Activated naive CD4-positive, alpha-beta T cell treated with anti-CD3 and anti-CD28 coated beads, Interleukin-2, amount 10 ng/mL, durations not matched to agents 7 days and 5 days (primary cell): ENCODE results near the gene CUL1.
A peak's percentile ranks its signal among the peaks of the same experiment; 100 is the strongest.
"Not testable (repeated sequence)": the region's sequence is repeated elsewhere in the genome, so short reads cannot be mapped to it uniquely, and the experiment has no call there.

Experiments
- CTCF ChIA-PET: fragments of 350-600 bp; sonication (Branson Sonifier 250); formaldehyde crosslinking; loops from one replicate; lab custom pipeline; 2021; ENCODE audit warnings: antibody characterized with exemption; lab: Charles Lee
- DNase-seq: peaks from one replicate; pipeline ENCODE4 v3.0.0-alpha.2; 2020
- H3K27ac Mint-ChIP-seq: one replicate; pipeline ENCODE4 v1.8.0; 2021; ENCODE audit warnings: mild to moderate bottlenecking, moderate library complexity, mixed read lengths
- H3K27me3 Mint-ChIP-seq: one replicate; pipeline ENCODE4 v1.8.0; 2021; ENCODE audit warnings: mild to moderate bottlenecking, mixed read lengths
- H3K36me3 Mint-ChIP-seq: one replicate; pipeline ENCODE4 v1.8.0; 2021; ENCODE audit warnings: mixed read lengths
- H3K4me1 Mint-ChIP-seq: one replicate; pipeline ENCODE4 v1.8.0; 2021; ENCODE audit warnings: mixed read lengths
- H3K4me3 Mint-ChIP-seq: one replicate; pipeline ENCODE4 v1.8.0; 2021; ENCODE audit warnings: mild to moderate bottlenecking, moderate library complexity, mixed read lengths
- H3K9me3 Mint-ChIP-seq: one replicate; pipeline ENCODE4 v1.8.0; 2021; ENCODE audit warnings: mixed read lengths

CUL1 gene

DNA sequence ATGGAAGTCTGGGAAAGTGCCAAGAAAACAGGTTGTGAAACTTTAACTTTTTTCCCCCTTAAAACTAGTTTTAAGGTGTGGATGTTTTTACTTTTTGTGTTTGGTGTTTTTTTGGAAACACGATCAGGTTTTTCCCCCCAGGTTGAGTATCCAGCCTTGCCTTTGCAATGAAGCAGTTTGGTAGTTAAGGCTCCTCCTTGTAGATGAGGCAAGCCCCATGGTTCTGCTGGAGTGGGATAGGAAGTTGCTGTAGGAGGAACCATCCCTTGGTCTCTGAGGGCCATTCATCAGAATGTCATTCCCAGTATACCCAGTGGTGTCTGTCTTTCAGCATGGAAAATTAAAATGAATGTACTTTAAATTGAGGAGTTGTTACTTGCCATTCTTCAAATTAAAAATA is 2.7 kb downstream of the CUL1 start:
- Mint-ChIP-seq H3K36me3 (peaks cover 4% of the 10 kb centered on the region), H3K27ac (no peak overlapping the region), H3K27me3 (peaks cover 8% of the 10 kb centered on the region), H3K4me1 (peaks cover 53% of the 10 kb centered on the region), H3K9me3 (no peaks in the 10 kb centered on the region), H3K4me3 (peak overlapping the region; percentile 87)
- CTCF ChIA-PET: no interaction called here
- no peak for DNase-seq

DNA sequence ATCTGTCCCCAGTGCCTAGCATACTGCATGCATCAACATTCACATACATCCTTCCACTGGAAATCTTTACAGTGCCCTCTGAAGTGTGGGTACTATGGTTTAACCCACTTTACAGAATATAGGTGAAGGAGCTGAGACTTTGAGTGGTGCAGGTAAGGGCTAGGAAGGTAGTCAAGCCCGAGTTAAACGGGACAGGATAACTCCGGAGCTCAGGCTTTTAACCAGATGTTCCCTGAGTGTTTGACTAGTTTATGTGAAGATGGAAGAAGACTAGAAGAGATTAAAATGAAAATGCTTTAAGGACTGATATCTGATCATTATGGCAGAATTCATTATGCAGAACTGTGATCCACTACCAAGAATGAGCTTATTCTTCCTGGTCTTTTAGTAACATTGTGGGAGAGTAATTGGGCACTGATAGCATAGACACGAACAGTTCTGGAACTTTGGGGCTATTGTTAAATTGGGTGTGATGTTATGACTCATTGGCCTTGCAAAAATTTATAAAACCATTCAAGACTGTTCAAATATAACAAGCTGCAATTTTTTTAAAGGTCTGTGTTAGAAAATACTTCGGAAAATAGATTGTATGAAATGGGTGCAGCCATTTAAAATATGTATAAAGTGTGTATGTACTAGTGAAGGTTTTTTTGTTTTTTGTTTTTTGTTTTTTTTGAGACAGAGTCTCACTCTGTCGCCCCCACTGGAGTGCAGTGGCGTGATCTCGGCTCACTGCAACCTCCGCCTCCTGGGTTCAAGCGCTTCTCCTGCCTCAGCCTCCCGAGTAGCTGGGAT is 4.4 kb downstream of the CUL1 start:
- DNase-seq: no peak
- Mint-ChIP-seq H3K36me3 (peaks cover 4% of the 10 kb centered on the region), H3K27ac (no peak overlapping the region), H3K4me3 (no peak overlapping the region), H3K4me1 (peaks cover 47% of the 10 kb centered on the region), H3K27me3 (peaks cover 2% of the 10 kb centered on the region), H3K9me3 (no peaks in the 10 kb centered on the region)
- CTCF ChIA-PET: interaction anchor here (0.7 to 2.3 kb wide), 6 partner anchors 11 to 395 kb away, joined by 3 to 5 read pairs (median 3); no protein-coding TSS in a partner anchor

DNA sequence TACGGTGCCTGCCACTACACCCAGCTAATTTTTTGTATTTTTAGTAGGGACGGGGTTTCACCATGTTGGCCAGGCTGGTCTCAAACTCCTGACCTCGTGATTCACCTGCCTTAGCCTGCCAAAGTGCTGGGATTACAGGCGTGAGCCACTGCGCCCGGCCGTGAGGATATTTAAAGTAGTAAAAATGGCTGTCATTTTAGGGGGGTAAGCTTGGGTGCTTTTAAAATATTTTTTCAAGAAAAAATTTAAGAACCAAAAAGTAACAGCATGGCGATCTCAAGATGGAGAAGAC is 4.9 kb downstream of the CUL1 start:
- not testable (repeated sequence) for H3K9me3 Mint-ChIP-seq, H3K4me3 Mint-ChIP-seq, H3K27me3 Mint-ChIP-seq, DNase-seq, H3K27ac Mint-ChIP-seq, H3K36me3 Mint-ChIP-seq
- CTCF ChIA-PET: interaction anchor here (1.1 to 2.3 kb wide), 4 partner anchors 18 to 128 kb away, joined by 3 to 5 read pairs (median 4); no protein-coding TSS in a partner anchor
- H3K4me1 Mint-ChIP-seq: peaks cover 53% of the 10 kb centered on the region

DNA sequence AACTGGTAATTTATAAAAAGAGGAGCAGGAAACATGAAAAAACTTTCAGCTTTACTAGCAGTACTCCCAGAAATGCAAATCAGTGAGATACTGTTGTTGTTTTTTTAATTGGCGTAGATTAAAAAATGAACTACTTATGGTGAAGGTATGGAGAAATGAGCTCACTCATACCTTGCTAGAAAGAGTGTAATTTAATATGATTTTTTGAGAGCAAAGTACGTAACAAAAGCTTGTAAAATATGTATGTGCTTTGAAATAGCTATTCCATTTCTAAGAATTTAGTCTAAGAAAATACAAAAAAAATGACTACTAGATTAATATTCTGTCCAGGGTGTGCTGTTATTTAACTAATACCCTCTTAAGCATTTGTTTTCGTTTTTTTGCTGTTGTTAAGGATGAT is 5.5 kb downstream of the CUL1 start:
- Mint-ChIP-seq H3K9me3 (no peaks in the 10 kb centered on the region), H3K4me3 (no peak overlapping the region), H3K27me3 (no peaks in the 10 kb centered on the region), H3K4me1 (peaks cover 54% of the 10 kb centered on the region), H3K36me3 (peaks cover 4% of the 10 kb centered on the region), H3K27ac (no peak overlapping the region)
- CTCF ChIA-PET: interaction anchor here (1.2 to 2.3 kb wide), 2 partner anchors 17 to 128 kb away, joined by 3 to 5 read pairs; no protein-coding TSS in a partner anchor
- DNase-seq: no peak

DNA sequence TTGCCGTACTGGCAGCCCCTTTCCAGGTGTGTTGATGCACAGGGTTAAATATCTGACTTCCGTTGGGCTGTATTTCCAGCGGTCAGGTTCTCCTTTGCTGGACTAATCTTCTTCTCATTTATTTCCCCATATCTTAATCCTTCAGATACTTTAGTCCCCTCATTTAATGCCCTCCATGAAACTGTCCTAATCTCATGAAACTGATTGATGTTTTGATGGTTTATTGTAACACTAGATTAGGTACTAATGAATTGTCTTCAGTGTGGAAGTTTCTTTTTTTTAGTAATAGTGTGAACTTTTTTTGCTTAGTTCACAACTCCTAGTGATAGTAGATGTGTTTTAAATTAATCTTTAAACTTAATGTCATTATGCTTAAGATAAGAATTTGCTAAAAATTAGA is 6.3 kb downstream of the CUL1 start:
- peaks cover 4% of the 10 kb centered on the region for H3K36me3 Mint-ChIP-seq
- peaks cover 54% of the 10 kb centered on the region for H3K4me1 Mint-ChIP-seq
- CTCF ChIA-PET: interaction anchor here (1.2 kb wide), 1 partner anchor 129 kb away, joined by 3 read pairs; no protein-coding TSS in a partner anchor
- H3K9me3 Mint-ChIP-seq: no peaks in the 10 kb centered on the region
- no peak for DNase-seq
- no peaks in the 10 kb centered on the region for H3K27me3 Mint-ChIP-seq
- no peak overlapping the region for H3K27ac Mint-ChIP-seq
- H3K4me3 Mint-ChIP-seq: no peak overlapping the region

DNA sequence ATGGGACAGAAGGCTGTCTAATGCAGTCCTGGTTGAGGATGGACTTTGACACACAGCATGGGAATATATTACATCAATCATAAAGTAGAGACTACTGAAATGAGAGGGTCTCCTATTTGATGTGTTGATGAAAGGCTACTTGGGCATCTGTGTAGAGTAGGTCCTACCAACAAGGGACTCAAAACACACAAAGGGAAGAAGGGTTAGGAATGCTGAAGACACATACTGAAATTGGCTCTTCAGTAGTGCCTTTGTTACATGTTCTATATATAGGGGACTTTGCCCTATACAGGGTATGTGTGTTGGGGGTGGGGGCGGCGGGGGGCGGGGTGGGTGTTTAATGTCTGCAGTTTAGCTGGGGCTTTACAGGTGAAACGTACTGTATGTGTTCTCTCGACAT is 7.7 kb downstream of the CUL1 start:
- DNase-seq: no peak
- peaks cover 47% of the 10 kb centered on the region for H3K4me1 Mint-ChIP-seq
- H3K27me3 Mint-ChIP-seq: no peaks in the 10 kb centered on the region
- H3K9me3 Mint-ChIP-seq: no peaks in the 10 kb centered on the region
- H3K4me3 Mint-ChIP-seq: no peak overlapping the region
- peaks cover 2% of the 10 kb centered on the region for H3K36me3 Mint-ChIP-seq
- CTCF ChIA-PET: no interaction called here
- no peak overlapping the region for H3K27ac Mint-ChIP-seq

DNA sequence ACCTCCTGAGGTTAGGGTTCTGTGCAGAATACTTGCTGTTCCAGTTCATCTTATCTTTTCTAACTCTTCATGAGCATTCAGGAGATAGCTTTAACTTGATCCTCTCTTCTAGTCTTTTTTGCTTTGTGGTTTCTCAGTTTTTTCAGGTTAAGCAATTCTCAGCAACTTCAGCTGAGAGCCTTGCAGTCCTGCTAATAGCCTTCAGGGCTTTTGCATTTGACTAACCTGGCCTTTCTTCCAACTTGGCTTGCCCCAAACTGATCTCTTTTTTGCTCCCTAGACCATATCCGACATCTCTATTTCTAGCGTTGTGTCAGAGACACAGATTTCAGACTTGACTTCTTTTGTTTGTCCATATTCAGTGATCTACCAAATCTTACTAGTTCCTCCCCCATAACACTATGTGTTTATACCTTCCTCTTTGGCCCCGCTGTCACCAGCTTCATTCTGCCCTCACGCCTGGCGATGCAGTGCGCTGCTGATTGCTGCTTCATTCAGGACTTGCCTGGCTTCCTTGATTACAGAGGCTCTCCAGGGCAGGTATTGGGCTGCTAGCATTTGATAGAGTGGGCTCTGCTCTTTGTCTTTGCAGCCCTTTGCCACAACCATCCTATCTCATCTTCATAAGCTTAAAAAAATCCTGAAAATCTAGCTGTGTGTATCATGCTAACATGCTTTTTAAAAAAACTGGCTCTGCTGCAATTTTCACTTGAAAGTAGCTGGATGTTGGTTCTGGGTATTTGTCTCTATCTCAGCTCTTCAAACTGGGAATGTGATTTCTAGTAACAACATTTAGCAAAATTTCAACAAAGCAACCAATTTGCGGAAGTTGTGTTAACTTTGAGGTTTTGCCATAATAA is 9.6 kb downstream of the CUL1 start:
- DNase-seq: no peak
- H3K4me3 Mint-ChIP-seq: no peak overlapping the region
- H3K27ac Mint-ChIP-seq: no peak overlapping the region
- no peaks in the 10 kb centered on the region for H3K36me3 Mint-ChIP-seq
- CTCF ChIA-PET: no interaction called here
- H3K4me1 Mint-ChIP-seq: peaks cover 33% of the 10 kb centered on the region
- no peaks in the 10 kb centered on the region for H3K9me3 Mint-ChIP-seq
- no peaks in the 10 kb centered on the region for H3K27me3 Mint-ChIP-seq

DNA sequence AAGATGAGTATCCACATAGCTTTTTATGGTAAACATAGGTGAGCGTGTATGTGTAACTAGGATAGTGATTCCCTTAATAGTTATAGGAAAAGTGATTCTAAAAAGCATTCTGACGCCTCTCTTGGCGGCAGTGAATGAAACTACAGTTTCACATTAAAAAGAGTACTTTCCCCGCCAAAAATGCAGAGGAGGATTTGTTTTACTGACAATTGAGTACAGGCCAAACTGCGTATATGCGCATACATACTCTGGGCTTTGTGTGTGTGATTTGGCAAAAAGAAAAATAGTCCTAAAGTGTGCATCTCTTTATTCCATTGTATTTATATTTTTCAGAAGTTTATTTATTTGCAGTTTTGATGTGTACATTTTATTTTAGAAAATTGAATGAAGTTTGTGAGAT is 10.3 kb downstream of the CUL1 start:
- H3K27ac Mint-ChIP-seq: no peak overlapping the region
- CTCF ChIA-PET: no interaction called here
- no peaks in the 10 kb centered on the region for H3K27me3 Mint-ChIP-seq
- DNase-seq: no peak
- no peaks in the 10 kb centered on the region for H3K36me3 Mint-ChIP-seq
- no peak overlapping the region for H3K4me3 Mint-ChIP-seq
- H3K4me1 Mint-ChIP-seq: peaks cover 32% of the 10 kb centered on the region
- H3K9me3 Mint-ChIP-seq: no peaks in the 10 kb centered on the region

DNA sequence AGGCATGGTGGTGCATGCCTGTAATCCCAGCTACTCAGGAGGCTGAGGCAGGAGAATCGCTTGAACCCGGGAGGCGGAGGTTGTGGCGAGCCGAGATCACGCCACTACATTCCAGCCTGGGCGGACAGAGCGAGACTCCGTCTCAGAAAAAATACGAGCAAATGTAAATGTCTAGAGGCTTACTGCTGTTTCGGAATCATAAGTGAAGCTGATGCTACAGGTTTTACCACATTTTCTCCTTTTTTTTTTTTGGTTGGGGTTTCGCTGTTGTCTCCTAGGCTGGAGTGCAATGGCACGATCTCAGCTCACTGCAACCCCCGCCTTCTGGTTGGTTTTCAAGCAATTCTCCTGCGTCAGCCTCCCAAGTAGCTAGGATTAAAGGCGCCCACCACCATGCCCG is 11.7 kb downstream of the CUL1 start:
- CTCF ChIA-PET: interaction anchor here (0.9 to 1.5 kb wide), 2 partner anchors 11 to 135 kb away, joined by 3 read pairs; no protein-coding TSS in a partner anchor
- DNase-seq, H3K27me3 Mint-ChIP-seq, H3K9me3 Mint-ChIP-seq, H3K36me3 Mint-ChIP-seq, H3K4me3 Mint-ChIP-seq, H3K27ac Mint-ChIP-seq: not testable (repeated sequence)
- peaks cover 34% of the 10 kb centered on the region for H3K4me1 Mint-ChIP-seq

DNA sequence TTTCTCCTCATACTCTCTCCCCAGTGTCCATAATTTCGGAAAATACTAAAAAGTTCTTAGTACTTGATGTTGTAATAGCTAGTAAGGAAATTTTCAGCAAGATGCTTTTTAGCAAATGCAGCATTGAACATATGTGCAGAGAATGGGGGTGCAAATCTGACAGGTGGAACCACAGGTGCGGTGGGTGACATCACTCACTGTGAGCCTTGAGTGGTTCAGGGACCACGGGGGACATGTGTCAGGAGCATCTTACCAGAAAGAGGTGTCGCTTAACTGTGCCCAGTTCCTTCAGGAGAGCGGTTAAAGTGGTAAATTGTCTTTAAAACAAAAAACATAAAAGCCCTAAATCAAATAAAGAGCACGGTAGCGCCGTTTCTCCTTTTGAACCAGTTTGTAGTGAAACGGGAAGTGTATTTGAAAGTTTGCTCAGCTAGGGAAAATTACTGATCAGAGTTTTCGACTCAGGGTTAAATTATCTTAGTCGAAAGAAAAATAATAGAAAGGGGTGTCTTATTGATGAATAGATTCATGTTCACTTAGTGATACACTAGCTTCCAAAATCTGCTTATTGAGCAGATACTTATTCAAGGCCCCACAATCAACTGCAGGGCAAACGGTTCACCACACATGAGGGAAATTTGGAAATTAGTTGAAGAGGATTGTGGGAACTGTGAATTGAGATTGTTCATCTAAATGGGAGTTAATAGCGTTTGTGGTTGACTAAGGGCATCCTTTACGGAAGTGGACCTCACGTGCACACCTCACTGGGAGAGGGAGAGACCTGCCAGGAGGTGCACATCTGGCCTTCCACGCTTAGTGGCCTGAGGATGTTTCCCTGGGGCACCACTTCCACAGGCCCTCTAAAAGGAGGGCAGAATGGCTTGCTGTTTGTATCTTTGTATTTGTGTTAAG is 12.7 kb downstream of the CUL1 start:
- no peak overlapping the region for H3K4me3 Mint-ChIP-seq
- H3K9me3 Mint-ChIP-seq: no peaks in the 10 kb centered on the region
- no peaks in the 10 kb centered on the region for H3K27me3 Mint-ChIP-seq
- no peak for DNase-seq
- peaks cover 27% of the 10 kb centered on the region for H3K4me1 Mint-ChIP-seq
- H3K36me3 Mint-ChIP-seq: peaks cover 7% of the 10 kb centered on the region
- no peak overlapping the region for H3K27ac Mint-ChIP-seq
- CTCF ChIA-PET: interaction anchor here (0.6 to 1.5 kb wide), 3 partner anchors 10 to 141 kb away, joined by 3 read pairs; no protein-coding TSS in a partner anchor

DNA sequence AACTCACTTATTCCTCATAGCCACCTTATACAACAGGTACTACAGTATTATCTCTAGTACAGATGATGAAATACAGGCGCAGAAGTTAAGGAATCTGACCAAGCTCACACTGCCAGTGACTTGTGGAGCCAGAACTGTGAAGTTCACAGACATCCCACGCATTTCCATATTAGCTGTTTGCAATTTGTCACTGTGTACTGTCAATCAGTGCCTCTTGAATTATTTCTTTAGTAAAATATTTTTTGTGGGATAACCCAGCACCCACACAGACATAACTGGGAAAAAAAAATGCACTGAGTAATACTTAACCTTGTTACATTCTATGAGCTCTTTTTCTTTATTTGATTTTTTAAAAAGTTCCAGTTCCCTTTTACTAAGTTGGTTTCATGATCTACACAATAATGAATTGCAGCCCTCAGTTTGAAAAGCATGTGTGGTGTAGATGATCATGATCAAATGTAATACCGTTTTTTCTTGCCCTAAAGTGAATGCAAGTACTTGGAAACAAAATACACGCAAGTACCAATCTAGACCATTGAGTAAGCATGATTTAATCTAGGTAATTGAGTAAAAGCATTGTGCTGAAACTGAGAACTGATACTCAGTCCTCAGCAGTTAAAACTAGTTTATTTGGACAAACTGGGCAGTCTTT is 14.1 kb downstream of the CUL1 start:
- Mint-ChIP-seq H3K4me1 (peaks cover 25% of the 10 kb centered on the region), H3K27me3 (no peaks in the 10 kb centered on the region), H3K36me3 (peaks cover 13% of the 10 kb centered on the region), H3K9me3 (no peaks in the 10 kb centered on the region), H3K4me3 (no peak overlapping the region), H3K27ac (no peak overlapping the region)
- CTCF ChIA-PET: no interaction called here
- no peak for DNase-seq

DNA sequence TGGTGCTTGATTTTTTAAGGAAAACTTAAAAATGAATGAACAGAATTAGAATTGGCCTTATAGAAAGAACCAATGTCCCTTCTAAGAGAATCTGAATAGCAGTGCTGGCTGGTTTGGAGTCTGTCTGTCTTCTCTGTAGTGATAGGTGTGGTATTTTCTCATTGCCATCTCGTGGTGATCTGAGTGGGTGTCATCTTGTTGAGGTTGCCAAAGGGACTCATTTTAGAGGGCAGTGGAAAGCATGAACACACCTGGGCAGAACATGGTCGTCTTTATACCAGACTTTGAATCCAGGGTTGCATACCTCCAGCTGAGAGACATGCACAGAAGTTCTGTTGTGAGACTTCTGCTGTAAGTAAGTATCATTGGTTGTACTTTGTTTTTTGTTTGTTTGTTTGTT is 15.8 kb downstream of the CUL1 start:
- Mint-ChIP-seq H3K4me3 (no peak overlapping the region), H3K4me1 (peaks cover 15% of the 10 kb centered on the region), H3K27me3 (no peaks in the 10 kb centered on the region), H3K27ac (no peak overlapping the region), H3K9me3 (no peaks in the 10 kb centered on the region), H3K36me3 (peaks cover 15% of the 10 kb centered on the region)
- CTCF ChIA-PET: interaction anchor here (1.0 kb wide), 1 partner anchor 12 kb away, joined by 3 read pairs; no protein-coding TSS in a partner anchor
- DNase-seq: no peak

DNA sequence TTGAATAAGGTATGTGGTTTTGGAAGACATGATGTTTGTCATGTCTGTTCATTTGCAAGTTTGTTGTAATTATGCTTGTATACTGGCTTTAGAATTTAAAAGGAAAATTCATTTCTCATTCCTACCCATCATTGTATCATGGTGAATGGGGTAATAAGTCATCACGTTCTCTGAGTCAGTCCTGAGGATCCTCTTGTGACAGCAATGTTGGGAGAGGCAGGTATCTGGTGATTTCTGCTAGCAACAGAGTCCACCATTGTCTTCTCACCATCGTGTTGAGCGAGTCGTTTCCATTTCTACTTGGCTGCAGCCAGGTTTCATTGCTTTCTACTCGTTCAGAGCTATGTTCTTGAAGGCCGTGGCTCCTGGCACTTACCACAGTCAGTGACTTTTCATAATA is 16.3 kb downstream of the CUL1 start:
- H3K27me3 Mint-ChIP-seq: no peaks in the 10 kb centered on the region
- peaks cover 15% of the 10 kb centered on the region for H3K36me3 Mint-ChIP-seq
- peaks cover 14% of the 10 kb centered on the region for H3K4me1 Mint-ChIP-seq
- no peak overlapping the region for H3K4me3 Mint-ChIP-seq
- H3K9me3 Mint-ChIP-seq: no peaks in the 10 kb centered on the region
- CTCF ChIA-PET: no interaction called here
- DNase-seq: no peak
- H3K27ac Mint-ChIP-seq: no peak overlapping the region
